ENCODE results near the gene PCDH12. TPM values are rescaled to one million over a fixed set of nuclear protein-coding genes. Genes with fewer than 3 reads are reported as not detected.

Gene PCDH12
- total and polyA plus RNA-seq, 2 of the 8 experiments (the other 6 are each of a cell fraction or from before 2014, with no cell fraction given), result 0.06 to 0.17 TPM

- TF ChIP-seq CBX8 (IDR thresholded peaks at IDR 0.05; ENCODE audit: borderline replicate concordance, low read depth, low read length) (no peak), YY1 (IDR thresholded peaks at IDR 0.05; ENCODE audit: low read depth, low read length) (no peak), NRF1 (IDR thresholded peaks at IDR 0.05; ENCODE audit: low read depth, low read length) (no peak)
Observed at GRCh38 chr5:141966963-141967333, 8.9 kb upstream of the PCDH12 start (continued).
